PFSK-1 (cell line): Measurements from ENCODE around the gene CST11.

Experiments
- FOXP2 ChIP-seq: optimal IDR thresholded peaks from 2 replicates; pipeline ENCODE3; 2011; ENCODE audit warnings: borderline replicate concordance, control low read depth, inconsistent platforms; ENCODE audit not compliant: insufficient read depth; ENCODE audit errors: extremely low read length, extremely low read depth
- POLR2AphosphoS5 ChIP-seq: IDR thresholded peaks from 2 replicates; pipeline ENCODE4 v1.6.1; 2012; ENCODE audit warnings: low read depth, mild to moderate bottlenecking, control low read depth, low read length, moderate library complexity
- SIN3A ChIP-seq: IDR thresholded peaks from 2 replicates; pipeline ENCODE4 v1.6.1; 2012; ENCODE audit warnings: mild to moderate bottlenecking, low read length, moderate library complexity, borderline replicate concordance; ENCODE audit not compliant: insufficient read depth
- TAF1 ChIP-seq: IDR thresholded peaks from 2 replicates; pipeline ENCODE4 v1.6.1; 2012; ENCODE audit warnings: low read length, control low read depth, borderline replicate concordance; ENCODE audit not compliant: insufficient read depth
- TF ChIP-seq, protein P1 (sequence below), 2 experiments: IDR thresholded peaks; 2 replicates each; pipeline versions ENCODE4 v1.6.1 to v1.8.0; 2011 to 2012; ENCODE audit warnings: low read depth in 2 of 2, low read length in 2 of 2, control low read depth in 1 of 2, inconsistent platforms in 1 of 2, mild to moderate bottlenecking in 1 of 2, moderate library complexity in 1 of 2; ENCODE audit not compliant: insufficient read depth in 1 of 2

Gene CST11

DNA sequence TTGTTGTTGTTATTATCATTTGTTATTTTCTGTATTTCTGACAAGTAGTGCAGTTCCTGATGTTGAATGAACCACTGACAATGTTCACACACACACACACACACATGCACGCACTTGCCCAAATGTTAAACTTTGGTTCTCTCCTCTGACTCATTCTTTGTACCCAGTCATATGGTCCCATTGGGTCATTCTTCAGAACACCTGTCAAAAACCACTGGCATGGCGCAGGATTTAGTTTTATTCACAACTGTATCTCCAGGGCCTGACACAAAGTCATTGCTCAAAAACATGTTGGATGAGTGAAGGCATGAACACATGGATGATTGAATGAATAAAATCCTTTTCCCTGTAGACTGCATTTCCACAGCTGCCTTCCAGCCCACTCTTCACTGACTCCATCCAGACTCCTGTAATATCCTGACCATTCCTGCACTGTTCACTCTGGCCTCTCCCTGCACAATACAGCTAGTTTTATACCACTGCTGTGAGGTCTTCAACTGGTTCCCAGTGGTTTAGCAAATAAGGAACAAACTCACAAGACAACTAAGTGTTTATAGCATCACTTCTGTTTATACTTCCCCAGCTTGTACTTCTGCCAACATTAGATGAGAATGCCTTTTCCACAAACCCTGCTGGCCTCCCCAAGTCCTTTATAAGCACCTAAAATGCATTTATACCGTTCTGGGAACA lies 6.9 kb upstream of the CST11 start:
- TF ChIP-seq POLR2AphosphoS5 (no peak), FOXP2 (no peak), SIN3A (no peak), TAF1 (no peak)
- TF ChIP-seq, protein P1, sequence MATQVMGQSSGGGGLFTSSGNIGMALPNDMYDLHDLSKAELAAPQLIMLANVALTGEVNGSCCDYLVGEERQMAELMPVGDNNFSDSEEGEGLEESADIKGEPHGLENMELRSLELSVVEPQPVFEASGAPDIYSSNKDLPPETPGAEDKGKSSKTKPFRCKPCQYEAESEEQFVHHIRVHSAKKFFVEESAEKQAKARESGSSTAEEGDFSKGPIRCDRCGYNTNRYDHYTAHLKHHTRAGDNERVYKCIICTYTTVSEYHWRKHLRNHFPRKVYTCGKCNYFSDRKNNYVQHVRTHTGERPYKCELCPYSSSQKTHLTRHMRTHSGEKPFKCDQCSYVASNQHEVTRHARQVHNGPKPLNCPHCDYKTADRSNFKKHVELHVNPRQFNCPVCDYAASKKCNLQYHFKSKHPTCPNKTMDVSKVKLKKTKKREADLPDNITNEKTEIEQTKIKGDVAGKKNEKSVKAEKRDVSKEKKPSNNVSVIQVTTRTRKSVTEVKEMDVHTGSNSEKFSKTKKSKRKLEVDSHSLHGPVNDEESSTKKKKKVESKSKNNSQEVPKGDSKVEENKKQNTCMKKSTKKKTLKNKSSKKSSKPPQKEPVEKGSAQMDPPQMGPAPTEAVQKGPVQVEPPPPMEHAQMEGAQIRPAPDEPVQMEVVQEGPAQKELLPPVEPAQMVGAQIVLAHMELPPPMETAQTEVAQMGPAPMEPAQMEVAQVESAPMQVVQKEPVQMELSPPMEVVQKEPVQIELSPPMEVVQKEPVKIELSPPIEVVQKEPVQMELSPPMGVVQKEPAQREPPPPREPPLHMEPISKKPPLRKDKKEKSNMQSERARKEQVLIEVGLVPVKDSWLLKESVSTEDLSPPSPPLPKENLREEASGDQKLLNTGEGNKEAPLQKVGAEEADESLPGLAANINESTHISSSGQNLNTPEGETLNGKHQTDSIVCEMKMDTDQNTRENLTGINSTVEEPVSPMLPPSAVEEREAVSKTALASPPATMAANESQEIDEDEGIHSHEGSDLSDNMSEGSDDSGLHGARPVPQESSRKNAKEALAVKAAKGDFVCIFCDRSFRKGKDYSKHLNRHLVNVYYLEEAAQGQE (IDR thresholded peaks at IDR 0.05; ENCODE audit: insufficient read depth in 1 of 2, low read depth in 2 of 2, low read length in 2 of 2) = no peak

DNA sequence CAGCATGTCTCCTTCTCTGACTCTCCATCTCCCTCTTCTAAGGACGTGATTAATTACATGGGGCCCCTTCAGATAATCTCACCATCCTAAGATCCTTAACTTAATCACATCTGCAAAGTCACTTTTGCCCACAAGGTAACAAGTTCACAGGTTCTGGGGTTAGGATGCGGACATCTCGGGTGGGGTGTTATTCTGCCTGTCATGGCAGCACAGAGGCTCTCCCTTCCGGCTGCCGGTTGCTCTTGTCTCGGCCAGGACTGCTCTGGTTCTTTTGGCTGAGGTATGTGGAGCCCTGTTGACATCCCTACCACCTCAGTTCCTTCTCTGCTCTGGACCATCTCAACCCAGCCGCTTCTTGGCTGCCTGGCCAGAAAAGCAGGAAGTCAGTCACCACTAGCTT lies 4.2 kb upstream of the CST11 start:
- TF ChIP-seq POLR2AphosphoS5 (no peak), FOXP2 (no peak), SIN3A (no peak)

DNA sequence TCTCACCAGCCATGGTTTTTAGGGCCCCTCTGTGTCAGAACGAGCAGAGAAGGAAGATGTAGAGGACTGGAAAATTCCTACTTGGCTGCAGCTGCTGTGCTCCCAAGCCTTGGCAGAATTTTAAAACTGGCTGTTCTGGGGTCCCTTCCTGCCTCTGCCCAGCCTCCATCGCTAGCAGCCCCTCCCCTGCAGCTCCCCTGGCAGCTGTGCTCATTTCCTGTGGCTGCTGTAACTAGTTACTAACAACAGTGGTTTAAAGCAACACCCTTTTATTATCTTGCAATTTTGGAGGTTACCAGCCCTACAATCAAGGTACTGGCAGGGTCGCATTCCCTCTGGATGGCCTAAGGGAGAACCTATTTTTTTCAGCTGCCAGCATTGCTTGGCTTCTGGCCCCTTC lies 3.7 kb upstream of the CST11 start:
- no peak for TF ChIP-seq TAF1
- TF ChIP-seq SIN3A = no peak

DNA sequence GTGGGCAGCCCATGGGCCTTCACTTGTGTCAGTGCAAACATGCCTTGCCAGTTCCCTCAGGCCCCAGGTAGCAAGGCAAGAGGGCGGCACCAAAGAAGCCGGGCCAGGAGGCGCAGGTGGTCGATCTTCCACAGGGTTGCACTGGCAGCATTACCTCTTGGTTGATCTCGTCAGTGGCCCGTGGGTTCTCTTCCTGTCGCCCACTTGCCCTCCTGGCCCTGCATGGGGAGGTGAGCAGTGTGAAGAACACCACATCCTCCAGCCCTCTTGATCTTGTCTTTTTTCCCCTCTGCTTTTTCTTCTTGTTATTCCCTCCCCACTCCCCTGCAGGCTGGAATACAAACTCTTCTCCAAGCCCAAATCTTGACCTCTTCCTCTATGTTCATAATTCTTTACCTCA lies 3.0 kb upstream of the CST11 start:
- TF ChIP-seq SIN3A = no peak
- no peak for TF ChIP-seq FOXP2
- TF ChIP-seq TAF1 = no peak
- TF ChIP-seq, protein P1 (IDR thresholded peaks at IDR 0.05; ENCODE audit: insufficient read depth in 1 of 2, low read depth in 2 of 2, low read length in 2 of 2) = no peak
- no peak for TF ChIP-seq POLR2AphosphoS5

DNA sequence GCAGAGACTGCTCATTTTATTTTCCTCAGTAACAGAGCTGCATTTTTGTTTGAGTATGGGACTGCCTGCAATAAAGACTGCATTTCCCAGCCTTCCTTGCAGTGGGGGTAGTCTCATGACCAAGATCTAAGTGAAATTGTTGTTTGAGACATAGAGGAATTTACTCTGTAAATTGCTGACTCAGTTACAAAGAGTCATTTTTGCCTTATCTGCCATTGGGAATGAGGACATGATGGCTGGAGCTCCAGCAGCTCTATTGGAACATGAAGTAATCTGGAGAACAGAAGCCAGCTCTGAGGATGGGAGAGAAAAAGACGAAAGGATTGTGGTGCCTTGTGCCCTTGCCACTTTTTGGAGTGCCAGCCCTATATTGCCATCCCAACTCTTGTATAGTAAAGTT lies 2.1 kb upstream of the CST11 start:
- TF ChIP-seq FOXP2 (no peak), TAF1 (no peak), POLR2AphosphoS5 (no peak), SIN3A (no peak)
- TF ChIP-seq, protein P1 (IDR thresholded peaks at IDR 0.05; ENCODE audit: insufficient read depth in 1 of 2, low read depth in 2 of 2, low read length in 2 of 2) = no peak

DNA sequence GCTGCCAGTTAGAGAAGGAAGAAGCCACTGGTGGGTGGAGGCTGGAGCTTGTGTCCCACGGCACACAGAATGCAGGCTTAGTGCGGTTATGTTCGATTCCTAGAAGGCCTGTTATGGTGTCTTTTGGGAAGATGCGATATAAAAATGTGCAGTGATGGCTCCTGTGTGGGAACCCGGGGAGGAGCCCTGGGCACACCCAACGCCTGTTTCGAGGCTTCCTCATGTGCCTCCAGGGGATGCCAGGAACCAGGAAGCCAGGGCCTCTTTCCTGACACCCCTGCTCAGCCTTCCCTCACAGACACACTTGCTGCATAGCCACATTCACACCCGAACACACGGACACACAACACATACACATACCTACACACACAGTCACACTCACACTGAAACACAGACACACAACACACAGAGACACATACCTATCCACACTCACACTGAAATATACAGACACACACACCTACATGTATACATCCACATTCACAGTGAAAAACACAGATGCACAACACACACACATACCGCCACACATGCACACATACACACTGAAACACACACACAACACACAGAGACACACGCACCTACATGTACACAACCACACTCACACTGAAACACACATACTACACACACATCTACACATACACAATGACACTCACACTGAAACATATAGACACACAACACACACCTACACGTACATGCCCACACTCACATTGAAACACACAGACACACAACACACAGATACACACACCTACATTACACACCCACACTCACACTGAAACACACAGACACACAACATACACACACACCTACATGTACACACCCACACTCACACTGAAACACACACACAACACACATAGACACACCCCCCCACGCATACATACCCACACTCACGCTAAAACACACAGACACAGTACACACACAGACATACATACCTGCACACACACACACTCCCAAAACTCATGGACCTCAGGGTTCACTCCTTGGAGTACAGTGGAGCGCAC lies 1.2 kb upstream of the CST11 start:
- TF ChIP-seq TAF1 = no peak
